LNCAP (cell line): ENCODE results near the gene NUP205.

Source experiments
- CTCF ChIP-seq: fragments of 450-650 bp; IDR thresholded peaks from 2 replicates; pipeline ENCODE4 v1.5.1; 2017; ENCODE audit warnings: mild to moderate bottlenecking

Gene NUP205

GRCh38 chr7:135650831-135651573 lies 93.3 kb downstream of the NUP205 start:
- TF ChIP-seq CTCF, result no peak

- no peak for TF ChIP-seq CTCF
Observed at GRCh38 chr7:135653340-135654080, 95.8 kb downstream of the NUP205 start.

GRCh38 chr7:135658564-135658963 lies 100.8 kb downstream of the NUP205 start:
- TF ChIP-seq CTCF, result no peak

GRCh38 chr7:135659159-135659846 lies 101.6 kb downstream of the NUP205 start:
- TF ChIP-seq CTCF, result no peak

GRCh38 chr7:135661311-135662122 lies 103.8 kb downstream of the NUP205 start:
- no peak for TF ChIP-seq CTCF

GRCh38 chr7:135662123-135662372 lies 104.3 kb downstream of the NUP205 start:
- no peak; the same call in 1 of the 2 replicates for TF ChIP-seq CTCF
